Measurements from ENCODE around the gene PXMP4.

GRCh38 chr20:33711446-33711738 is 8.7 kb downstream of the PXMP4 start:
- no peak for TF ChIP-seq POLR2AphosphoS5 (IDR thresholded peaks at IDR 0.05)
- no peak for TF ChIP-seq CTCF (IDR thresholded peaks at IDR 0.05)
- no peak for TF ChIP-seq EP300 (IDR thresholded peaks at IDR 0.05)

Data from sigmoid colon (tissue), 4 donors.